ENCODE results near the gene DHRS11.

DHRS11 gene

GRCh38 chr17:36616061-36617029 is 24.7 kb downstream of the DHRS11 start:
- FAIRE-seq = no peak

DNA sequence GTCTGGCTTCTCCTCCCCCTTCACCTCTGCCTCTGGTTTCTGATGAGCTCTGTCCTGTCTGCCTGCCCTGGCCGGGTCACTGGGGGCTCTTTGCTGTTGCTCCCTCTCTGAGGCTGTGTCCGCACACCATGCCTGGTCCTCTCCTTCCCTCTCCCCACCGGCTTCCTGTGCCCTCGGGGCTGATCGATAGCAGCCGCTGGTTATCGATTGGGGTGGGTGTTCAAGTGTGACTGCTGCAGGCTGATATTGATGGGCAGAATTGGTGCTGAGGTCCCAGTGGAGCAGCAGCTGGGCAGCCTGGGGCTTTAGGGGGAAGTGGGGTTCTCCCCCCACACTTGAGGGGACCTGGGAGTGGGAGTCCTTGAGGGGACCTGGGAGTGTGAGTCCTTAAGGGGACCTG is 26.1 kb downstream of the DHRS11 start:
- no peak for FAIRE-seq

DNA sequence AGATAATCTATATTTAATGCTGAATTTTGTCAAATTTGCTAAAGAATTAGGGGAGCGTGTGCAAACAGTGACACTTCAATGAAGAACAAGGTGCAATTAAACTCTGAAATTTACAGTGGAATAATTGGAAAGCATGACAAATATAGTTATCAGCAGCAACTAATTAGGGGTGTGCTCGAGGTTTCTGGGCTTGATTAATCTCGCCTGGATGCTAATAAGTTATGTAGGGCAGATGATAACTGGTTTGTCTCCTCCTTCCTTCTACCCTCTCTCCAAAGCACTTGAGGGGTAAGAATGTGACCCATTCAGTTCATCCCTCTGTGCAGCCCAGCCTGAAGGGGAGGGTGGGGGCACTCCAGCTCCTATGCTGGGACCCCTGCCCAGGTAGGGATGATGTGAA is 31.6 kb downstream of the DHRS11 start:
- no peak for FAIRE-seq

DNA sequence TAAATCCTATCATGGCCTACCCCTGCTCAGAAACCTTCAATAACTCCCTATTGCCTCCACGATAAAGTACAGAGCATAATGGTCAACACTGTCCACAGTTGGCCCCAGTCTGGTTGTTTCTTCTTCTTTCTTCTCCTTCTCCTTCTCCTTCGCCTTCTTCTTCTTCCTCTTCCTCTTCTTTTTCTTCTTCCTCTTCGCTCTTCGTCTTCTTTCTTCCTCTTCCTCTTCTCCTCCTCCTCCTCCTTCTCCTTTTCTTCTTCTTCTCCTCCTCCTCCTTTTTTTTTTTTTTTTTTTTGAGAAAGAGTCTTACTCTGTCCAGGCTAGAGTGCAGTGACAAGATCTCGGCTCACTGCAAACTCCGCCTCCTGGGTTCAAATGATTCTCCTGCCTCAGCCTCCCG is 33.5 kb downstream of the DHRS11 start:
- FAIRE-seq = no peak

DNA sequence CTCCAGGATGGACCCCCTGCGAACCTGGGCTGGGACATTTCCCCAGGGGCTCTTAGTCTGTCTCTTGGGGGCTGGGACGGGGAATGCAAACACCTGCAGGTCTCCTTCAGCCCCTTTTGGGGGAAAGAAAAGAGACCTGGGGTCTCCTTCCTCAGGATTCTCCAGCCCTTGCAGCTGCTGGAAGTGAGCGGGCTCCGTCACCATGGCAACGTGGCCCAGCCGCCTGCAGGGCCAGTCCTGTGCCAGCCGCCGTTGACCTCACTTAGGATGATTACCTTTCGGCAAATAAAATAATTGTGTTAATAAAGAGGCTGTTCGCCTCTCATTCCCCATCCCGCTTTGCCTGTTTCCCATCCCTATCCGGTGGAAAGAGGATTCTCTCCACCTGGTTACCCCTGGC is 35.4 kb downstream of the DHRS11 start:
- no peak for FAIRE-seq

- no peak for FAIRE-seq
Measured at GRCh38 chr17:36628576-36628975, 36.9 kb downstream of the DHRS11 start.

DNA sequence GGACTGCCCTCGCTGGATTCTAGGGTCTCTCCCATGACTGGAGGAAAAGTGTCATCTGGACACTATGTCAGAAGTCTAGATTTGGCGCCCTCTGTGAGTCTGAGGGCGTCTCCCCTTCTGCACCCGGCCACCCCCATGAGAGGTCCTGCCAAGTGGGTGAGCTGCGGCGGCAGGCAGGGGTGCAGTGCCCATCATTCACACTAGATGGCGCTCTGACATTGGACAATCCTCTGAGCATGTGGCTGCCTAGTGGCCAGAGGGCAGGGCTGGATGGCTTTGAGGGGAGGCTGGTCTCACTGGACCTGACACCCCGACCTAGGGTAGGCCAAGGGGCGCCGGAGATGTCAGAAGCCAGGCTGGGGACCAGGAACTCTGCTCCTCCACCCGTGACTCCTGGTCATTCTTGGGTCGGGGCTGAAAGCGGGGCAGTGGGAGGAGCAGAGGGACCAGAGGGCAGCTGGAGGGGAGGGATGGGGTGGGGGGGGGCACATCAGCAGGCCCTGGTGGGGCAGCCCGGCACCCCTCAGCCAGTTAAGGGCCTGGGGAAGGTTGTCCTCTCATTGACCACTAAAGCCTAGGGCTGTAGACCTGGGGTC is 37.7 kb downstream of the DHRS11 start:
- FAIRE-seq = no peak

- FAIRE-seq = no peak
Measured at GRCh38 chr17:36629970-36630502, 38.4 kb downstream of the DHRS11 start.

DNA sequence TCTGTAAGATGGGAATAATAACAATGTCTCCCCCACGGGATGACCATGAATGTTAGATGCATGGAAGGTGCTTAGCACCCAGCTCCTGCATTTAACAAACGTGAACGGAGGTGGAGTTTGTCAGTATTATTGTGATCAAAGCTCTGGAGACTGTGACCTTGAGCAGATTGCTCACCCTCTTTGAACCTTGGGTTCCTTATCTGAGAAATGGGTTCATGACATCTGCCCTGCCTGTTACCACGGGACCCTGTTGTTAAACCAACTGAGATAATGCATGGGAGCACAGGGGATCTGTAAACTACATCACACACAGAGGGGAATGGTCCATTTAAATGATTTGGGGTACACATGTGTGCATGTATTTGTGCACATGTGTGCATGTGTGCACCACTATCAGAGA is 39.3 kb downstream of the DHRS11 start:
- no peak for FAIRE-seq

DNA sequence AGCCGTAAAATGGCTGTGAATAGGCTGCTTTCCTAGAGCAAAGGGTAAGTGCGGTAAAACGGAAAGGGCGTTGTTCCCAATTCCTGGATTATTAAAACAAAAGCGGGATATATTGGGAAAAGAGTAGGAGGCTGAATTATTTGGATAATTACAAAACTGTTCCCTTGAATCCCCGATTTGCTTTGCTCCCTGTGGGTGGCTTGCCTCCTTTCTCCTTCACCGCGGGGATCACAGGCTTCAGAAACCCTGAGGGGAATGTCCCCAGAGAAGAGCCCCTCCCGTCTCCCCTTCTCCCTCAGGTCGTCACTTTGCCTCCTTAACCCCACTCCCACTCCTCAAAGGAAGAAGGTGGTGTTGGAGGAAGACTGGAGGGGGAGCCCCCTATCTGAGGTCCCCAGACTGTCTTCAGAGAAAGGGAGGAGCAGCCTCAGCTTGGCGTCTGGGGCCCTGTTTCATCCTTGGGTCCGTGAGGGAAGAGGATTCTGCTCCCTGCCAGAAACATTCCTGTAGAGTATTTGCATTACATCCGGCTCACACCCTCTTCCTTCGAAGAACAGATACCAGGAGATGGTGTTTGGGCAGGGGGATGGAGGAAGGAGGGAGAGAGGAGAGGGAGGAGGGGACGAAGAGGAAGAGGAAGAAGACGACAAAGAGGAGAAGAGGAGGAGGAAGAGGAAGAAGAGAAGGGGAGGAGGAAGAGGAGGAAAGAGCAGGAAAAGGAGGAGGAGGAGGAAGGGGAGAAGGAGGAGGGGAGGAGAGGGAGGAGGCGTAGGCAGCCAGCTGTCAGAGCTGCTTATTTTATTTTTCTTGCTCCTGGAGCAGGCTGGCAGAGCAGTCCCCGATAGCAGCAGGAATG is 41.5 kb downstream of the DHRS11 start:
- FAIRE-seq = no peak

DNA sequence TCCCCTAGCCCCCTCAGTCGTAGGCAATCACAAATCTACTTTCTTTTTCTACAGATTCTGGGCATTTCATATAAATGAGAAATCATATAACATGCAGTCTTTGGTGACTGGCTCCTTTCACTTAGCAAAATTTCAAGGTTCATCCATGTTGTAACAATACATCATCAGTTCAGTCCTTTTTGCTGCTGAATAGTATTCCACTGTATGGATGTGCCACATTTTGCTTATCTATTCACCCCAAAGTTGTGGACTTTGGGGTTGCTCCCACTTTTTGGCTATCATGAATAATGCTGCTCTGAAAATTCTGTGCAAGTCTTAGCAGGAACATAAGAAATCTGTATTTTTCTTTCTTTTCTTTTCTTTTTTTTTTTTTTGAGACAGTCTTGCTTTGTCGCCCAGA is 48.7 kb downstream of the DHRS11 start:
- no peak for FAIRE-seq

GRCh38 chr17:36640836-36641235 is 49.2 kb downstream of the DHRS11 start:
- FAIRE-seq = no peak

GRCh38 chr17:36641331-36641876 is 49.7 kb downstream of the DHRS11 start:
- FAIRE-seq = no peak

GRCh38 chr17:36641877-36642845 is 50.5 kb downstream of the DHRS11 start:
- no peak for FAIRE-seq

DNA sequence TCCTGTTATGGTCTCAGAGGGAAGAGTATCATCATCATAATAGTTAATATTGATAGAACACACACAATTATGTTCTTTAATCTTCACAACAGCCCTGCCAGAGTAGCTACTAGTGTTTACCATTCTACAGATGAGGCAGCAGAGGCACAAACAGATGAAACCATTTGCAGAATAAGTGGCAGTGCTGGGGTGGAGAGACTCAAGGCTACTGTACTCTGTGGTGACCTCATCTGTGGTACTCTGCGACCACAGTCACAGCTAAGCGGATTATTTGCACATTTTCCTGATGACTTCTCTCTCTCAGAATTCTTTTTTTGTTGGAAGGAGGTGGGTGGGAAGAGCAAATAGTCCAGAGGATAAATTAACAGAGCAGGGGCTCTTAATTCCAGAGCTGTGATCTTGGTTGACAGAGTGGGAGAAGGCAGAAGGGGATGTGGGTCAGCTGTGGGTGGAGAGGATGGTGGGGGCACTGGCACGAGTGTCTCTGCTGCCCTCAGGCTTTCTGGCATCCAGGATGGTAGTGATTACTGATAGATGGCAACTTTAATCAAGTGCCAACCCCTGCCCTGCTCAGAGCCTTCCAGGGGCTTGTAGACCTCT is 51.5 kb downstream of the DHRS11 start:
- no peak for FAIRE-seq

DNA sequence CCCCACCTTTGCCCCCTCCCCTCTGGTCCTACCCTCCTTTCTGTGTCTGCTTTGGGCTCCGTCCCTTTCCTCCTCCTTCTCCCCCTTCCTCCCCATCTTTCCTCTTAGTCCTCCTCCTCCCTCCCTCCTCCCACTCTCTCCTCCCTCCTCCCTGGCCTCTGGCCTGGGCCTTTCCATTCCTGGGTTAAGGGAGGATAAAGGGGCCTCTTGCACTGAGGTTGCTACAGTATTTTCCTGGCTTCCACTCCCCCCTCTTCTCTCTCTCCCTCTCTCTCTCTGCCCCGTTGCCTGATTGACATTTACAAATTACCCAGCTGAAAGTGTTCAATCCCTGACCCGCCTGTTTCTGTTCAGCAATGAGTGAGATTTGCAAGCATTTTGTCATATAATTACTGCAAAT is 53.7 kb downstream of the DHRS11 start:
- FAIRE-seq = no peak

- FAIRE-seq = no peak
Measured at GRCh38 chr17:36647636-36648035, 56.0 kb downstream of the DHRS11 start.

GRCh38 chr17:36650096-36650775 is 58.6 kb downstream of the DHRS11 start:
- FAIRE-seq = no peak
